GM12892 (cell line): ENCODE measurements around the gene EHD2.
"Not testable (repeated sequence)": the region's sequence is repeated elsewhere in the genome, so short reads cannot be mapped to it uniquely, and the experiment has no call there.

Source experiments
- POLR2A ChIP-seq: IDR thresholded peaks from 2 replicates; pipeline ENCODE4 v1.6.1; 2011; ENCODE audit warnings: low read depth, low read length, control low read depth
- POLR2AphosphoS5 ChIP-seq: IDR thresholded peaks from 2 replicates; pipeline ENCODE4 v1.6.1; 2011; ENCODE audit warnings: low read depth, low read length, control low read depth
- TAF1 ChIP-seq: IDR thresholded peaks from 2 replicates; pipeline ENCODE4 v1.6.1; 2011; ENCODE audit warnings: low read depth, mild to moderate bottlenecking, control low read depth, low read length, borderline replicate concordance

- TF ChIP-seq POLR2AphosphoS5, POLR2A, TAF1: not testable (repeated sequence)
Measured at GRCh38 chr19:47728295-47728694, 15.1 kb downstream of the EHD2 start.
